NCI-H524 (cell line): ENCODE data around the gene ABLIM1.
A peak's percentile ranks its signal among the peaks of the same experiment; 100 is the strongest.

Source experiments
- DNase-seq, 2 experiments: peaks; one replicate each; lab custom pipeline; 2025; lab: John Stamatoyannopoulos, UW

Gene ABLIM1

GRCh38 chr10:114680543-114681117, 22.6 kb upstream of the ABLIM1 start:
- no peak for DNase-seq

DNA sequence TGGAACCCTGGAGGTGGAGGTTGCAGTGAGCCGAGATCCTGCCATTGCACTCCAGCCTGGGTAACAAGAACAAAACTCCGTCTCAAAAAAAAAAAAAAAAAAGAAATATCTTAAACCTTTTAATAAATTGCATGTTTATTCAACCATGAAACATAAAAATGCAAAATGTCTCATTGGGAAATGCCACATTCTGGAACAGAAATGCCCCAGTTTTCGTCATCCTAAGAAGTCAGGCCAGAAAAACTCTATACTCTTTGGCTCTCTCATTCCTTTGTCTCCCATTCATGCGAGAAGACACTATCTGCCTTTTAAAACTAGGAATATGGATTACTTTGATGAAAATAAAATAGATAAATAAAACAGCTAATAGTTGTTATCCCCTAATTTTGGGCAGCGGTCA, 21.5 kb upstream of the ABLIM1 start:
- no peak for DNase-seq

- DNase-seq = no peak
These were observed 20.7 kb upstream of the ABLIM1 start for GRCh38 chr10:114678820-114679219.

DNA sequence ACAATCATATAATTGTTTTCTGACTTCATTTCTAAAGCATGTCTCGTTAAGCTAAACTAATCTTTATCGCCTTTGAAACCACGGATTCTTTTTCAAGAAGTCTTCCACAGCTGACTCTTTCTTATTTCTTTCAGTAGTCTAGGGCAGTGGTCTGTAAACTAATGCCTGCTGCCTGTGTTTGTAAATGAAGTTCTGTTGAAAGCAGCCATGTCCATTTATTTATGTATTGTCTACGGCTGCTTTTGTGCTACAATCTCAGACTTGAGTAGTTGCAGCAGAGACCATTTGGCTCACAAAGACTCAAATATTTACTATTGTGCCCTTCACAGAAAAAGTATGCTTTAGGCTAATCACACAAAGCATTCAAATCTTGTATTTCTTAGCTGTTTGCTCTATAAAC, 20.3 kb upstream of the ABLIM1 start:
- no peak for DNase-seq

DNA sequence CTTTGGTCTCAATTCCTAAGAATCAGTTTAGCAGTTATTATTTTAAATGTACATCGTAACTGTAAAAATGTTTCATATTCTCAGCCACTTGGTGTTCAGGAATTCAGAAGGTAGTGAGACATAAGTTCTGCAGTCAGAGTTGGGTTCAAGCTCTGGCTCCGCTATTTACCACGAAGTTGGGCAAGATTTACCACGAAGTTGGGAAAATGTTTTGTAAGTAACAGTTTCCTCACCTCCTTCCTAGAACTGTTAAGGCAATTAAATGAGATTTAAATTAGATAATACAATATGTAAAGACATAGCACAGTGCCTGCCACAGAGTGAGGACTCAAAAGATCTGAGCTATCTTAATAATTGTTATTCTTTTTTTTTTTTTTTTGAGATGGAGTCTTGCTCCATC, 16.3 kb upstream of the ABLIM1 start:
- DNase-seq = no peak

GRCh38 chr10:114669648-114670047, 11.6 kb upstream of the ABLIM1 start:
- DNase-seq = no peak

DNA sequence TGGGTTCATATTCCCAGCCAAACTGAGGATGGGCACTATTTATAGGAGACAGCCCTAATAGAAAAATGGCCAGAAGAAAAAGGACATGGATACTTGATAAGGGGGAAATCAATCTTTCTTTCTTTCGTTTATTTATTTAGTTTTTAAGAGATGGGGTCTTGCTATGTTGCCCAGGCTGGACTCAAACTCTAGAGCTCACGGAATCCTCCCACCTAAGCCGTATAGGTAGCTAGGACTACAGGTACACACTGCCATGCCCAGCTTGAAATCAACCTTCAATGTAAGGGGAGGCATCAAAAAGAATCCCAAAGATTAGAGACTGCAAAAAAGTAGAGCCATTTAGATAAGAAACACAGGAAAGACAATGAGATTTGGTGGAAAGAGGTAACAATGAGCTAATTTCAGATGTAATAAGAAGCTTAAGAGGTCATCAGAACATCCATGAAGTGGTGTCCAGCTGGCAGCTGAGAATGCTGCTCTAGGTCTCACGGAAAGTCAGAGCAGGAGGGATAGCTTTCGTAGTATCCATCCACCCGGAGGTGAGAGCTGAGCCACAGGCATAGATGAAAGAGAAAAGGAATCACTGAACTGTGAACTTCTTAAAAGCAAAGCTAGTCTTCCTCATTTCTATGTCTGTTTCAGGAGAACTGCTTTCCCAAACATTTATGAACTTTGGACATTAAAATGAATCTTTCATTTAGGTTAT, 10.5 kb upstream of the ABLIM1 start:
- no peak for DNase-seq

DNA sequence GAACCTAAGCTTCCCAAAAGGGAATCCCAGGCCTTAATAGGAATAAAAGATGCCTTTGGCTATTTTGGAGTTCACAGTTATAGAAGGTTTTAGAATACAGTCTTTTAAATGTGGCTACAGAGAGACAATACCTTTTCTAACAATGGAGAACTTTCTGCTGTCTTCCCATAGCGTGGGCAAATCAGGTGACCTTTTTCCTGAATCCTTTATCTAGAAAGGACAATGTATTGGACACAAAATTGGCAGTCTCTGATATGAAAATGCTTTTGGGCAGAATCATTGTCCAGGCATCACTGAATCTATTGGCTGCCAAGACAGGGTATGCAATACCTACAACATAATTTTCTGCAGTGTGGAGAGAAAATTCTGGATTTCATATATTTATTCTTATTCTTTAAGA, 7.8 kb upstream of the ABLIM1 start:
- DNase-seq = no peak

GRCh38 chr10:114665406-114665805, 7.3 kb upstream of the ABLIM1 start:
- DNase-seq = no peak

- DNase-seq = no peak
These were observed 6.1 kb upstream of the ABLIM1 start for GRCh38 chr10:114664127-114664526.

GRCh38 chr10:114663626-114664025, 5.6 kb upstream of the ABLIM1 start:
- DNase-seq = no peak

- DNase-seq = peak in 1 of 2 experiments; percentile 0
These were observed 4.7 kb upstream of the ABLIM1 start for GRCh38 chr10:114662646-114663217.

DNA sequence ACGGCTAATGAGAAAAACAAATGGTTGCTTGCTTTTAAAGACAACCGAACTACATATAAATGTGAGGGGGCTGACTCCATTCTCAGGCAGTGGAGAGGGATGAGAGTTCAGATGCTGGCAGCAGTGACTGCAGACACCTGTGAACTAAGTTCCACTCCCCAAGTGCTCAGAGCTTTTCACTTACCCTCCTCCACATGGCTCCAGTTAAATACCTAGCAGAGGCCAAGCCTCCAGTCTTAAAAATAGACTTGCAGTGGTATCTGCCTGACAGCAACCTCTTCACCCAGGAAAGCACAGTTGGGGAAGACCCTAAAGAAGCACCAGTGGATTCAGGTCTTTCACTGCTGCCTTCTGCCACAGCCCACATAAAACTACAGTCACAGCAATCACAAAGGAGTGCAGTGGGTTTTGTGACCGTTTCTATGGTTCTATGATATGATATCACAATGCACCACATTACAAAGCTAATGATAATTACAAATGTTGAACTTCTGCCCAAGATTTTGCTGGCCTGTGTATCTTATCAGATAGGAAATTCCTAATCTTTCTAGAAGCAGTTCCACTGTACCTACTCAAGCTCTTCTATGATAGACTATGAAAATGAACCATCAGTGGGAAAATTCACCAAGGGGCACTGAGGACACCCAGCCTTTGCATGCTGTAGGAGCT, 3.3 kb upstream of the ABLIM1 start:
- DNase-seq = no peak

DNA sequence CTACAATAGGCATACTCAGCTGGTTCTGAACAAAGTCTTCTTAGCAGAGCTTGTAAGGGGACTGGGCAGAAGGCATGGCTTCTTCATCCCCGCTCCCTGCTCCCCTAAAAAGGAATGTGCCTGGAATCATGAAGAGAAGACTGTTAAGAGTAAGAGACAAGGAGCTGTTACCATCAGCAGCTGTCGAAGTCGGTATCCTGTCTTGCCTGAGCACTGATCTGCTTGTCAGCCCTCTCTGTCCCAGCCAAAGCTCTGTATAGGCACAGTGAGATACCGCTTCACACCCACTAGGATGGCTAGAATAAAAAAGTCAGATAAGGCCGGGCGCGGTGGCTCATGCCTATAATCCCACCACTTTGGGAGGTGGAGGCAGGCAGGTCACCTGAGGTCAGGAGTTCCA, 2.4 kb downstream of the ABLIM1 start:
- no peak for DNase-seq

DNA sequence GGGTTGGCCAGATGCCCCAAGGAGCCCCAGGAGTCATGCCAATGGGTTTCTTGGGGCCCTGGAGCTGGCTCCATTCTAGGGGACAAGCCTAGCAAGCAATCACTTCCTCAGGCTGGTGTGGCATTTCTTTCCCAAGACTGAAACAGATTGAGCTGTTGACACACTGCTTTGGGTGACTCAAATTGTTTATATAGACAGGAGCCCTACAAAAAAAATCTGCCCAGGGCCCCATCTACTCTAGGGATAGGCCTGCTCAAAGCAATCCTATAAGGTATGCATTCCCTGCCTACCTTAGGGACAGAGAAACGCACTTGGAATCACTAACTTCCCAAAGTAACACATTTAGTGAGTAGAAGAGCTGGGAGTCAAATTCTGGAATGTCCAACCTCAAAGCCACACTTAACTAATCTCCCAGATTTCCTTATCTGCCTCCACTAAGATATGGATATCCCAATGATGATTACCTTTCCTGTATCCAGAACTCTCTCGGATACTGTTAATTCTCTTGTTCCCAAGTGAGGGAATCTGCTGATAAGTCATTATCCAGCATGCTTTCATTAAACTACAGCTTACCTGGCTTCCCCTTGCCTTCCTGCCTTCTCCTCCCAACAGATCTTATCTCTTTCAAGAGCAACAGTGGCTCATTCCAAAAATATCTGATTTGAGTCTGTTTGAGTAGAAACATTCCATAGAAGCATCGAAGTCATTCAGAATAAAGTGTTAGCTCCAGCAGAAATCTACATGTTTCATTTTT, 3.1 kb downstream of the ABLIM1 start:
- no peak for DNase-seq

GRCh38 chr10:114653926-114654325, 4.1 kb downstream of the ABLIM1 start:
- no peak for DNase-seq

DNA sequence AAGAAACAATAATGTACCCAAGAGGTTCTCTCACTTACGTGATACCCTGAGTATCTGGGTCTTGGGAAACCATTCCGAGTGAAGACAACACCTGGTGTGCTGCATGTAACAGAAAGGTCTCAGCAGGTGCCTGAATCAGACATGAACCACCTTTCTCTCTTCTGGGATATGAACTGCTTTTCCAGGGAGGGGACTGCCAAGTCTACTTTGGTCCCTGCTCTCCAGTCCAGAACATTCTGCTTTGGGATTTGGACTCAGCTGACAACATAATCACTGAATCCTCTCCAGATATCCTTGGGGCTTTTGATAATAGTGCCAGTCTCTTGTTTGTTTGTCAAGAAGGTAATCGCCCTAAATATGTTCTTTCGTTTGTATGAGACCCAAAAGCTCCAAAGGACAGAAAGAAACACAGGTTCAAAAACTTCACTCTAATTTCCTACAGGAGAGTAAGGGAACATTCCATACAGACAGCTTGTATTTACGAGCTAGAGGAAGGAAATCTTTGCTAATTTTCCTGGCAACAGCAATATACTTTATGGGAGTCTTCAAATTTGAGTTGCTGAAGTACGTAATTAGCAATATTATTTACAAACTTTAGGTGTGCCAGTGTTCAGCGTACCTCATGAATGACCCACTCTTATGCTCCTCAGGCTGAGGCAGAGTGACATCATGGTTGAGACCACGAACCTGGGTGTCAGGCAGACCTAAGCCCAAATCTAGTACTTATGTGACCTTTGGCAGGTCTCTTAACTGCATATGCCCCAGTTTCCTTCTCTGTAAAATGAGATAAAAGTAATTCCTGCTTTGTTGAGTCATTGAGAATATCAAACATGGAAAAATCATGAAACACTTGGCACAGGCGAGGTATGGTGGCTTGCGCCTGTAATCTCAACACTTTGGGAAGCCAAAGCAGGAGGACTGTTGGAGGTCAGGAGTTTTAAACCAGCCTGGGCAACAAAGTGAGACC, 5.4 kb downstream of the ABLIM1 start:
- DNase-seq = no peak

- DNase-seq = no peak
These were observed 7.2 kb downstream of the ABLIM1 start for GRCh38 chr10:114650831-114651230.

DNA sequence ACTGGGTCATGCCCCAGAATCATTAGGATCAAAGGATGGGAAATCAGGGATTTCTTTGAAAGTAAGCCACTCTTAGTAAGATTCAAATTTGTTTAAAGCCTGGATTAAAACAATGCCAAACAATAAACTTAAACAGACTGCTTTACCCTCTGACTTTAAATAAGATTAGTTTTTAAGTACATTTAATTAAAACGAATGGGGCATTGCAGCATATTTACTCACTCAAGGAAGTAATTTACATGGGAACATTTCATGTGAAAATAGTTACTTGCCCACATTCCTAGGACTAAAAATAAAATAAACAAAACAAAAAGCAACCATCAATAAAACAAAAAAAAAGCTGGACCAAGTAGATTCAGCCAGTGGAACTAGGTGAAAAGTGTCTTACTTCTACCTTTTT, 7.8 kb downstream of the ABLIM1 start:
- no peak for DNase-seq

GRCh38 chr10:114649217-114649903, 8.7 kb downstream of the ABLIM1 start:
- DNase-seq = no peak

DNA sequence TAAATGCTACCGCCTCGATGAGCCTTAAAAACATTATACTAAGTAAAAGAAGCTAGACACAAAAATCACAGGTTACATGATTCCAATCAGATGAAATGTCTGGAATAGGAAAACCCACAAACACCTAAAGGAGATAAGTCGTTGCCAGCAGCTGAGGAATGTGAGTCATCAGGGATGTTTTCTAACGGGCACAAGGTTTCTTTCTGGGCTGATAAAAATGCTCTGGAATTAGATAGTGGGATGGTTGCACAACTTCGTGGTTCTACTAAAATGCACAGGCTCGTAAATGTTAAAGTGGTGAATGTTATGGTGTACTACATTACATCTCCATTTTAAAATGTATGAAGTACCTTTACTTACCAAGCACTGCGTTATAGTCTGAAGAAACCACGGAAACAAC, 9.7 kb downstream of the ABLIM1 start:
- no peak for DNase-seq
